Sigmoid colon (tissue), 4 donors: ENCODE results near the gene RNF19B.

Experiments used
- CTCF ChIP-seq, 4 experiments: fragments of 450-650 bp in 3 of 4; fragments of 200-600 bp in 1 of 4; IDR thresholded peaks; one replicate each; pipeline ENCODE4 v1.5.1; 2016 to 2019; ENCODE audit warnings: antibody characterized with exemption in 4 of 4, mild to moderate bottlenecking in 3 of 4, moderate library complexity in 2 of 4
- EP300 ChIP-seq, 4 donors: sonication (generic); formaldehyde crosslinking; IDR thresholded peaks; one replicate each; pipeline ENCODE4 v1.6.1; 2017; ENCODE audit warnings: antibody characterized with exemption in 4 of 4
- POLR2A ChIP-seq, 2 donors: fragments of 450-650 bp; IDR thresholded peaks; one replicate each; pipeline ENCODE4 v1.6.1; 2016; ENCODE audit warnings: antibody characterized with exemption in 2 of 2, mild to moderate bottlenecking in 2 of 2, moderate library complexity in 2 of 2
- POLR2AphosphoS5 ChIP-seq, 4 donors: sonication (generic); formaldehyde crosslinking; IDR thresholded peaks; one replicate each; pipeline ENCODE4 v1.6.1; 2017; ENCODE audit warnings: antibody characterized with exemption in 4 of 4

DNA sequence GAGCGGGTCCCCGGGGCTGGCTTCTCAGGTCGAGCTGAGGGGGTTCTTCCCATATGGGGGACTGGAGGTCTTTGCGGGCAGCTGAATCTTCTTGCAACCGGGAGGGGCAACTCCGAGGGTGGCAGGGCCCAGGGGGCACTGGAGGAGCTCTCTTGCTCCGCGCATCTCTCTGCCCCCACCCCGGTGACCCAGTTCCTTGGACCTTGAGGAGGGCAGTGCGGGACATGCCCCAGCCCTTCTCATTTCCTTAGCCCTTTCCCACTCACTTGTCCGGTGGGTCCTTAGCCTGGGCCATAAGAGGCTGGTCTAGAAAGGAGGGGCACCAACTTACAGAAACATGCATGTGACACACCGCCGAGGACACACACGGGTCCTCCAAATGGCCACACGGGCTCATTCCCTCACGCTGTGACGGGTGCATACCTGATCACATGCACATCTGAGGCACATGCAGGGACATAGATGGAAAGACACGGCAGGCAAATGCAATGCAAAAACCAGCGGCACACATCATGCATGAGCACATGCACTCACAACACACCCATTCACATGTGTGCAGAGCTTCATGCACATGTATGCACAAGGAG lies 77.7 kb downstream of the RNF19B start:
- no peak for TF ChIP-seq POLR2A (IDR thresholded peaks at IDR 0.05)
- no peak for TF ChIP-seq CTCF (IDR thresholded peaks at IDR 0.05)
- TF ChIP-seq POLR2AphosphoS5 (IDR thresholded peaks at IDR 0.05), result no peak
- no peak for TF ChIP-seq EP300 (IDR thresholded peaks at IDR 0.05)
